ENCODE results near the gene HDAC3. TPM values are rescaled to one million over a fixed set of nuclear protein-coding genes. Genes with fewer than 3 reads are reported as not detected.

The HDAC3 gene
- 56.0 TPM for total RNA-seq

- DNase-seq (ENCODE audit: low spot score): peak; percentile 97
These were observed at the start of gene HDAC3, which contains the start of gene RELL2 for GRCh38 chr5:141636413-141637122. Gene HDAC3 (minus strand): TSS chr5:141636849. CDS start chr5:141636790, 59 bp downstream. Gene RELL2 (plus strand): TSS chr5:141636997. CDS start chr5:141638226, 1,229 bp downstream.

GRCh38 chr5:141685591-141685990 is 48.9 kb upstream of the HDAC3 start:
- no peak for DNase-seq (ENCODE audit: low spot score)

GRCh38 chr5:141683596-141684141 is 47.0 kb upstream of the HDAC3 start:
- DNase-seq (ENCODE audit: low spot score): no peak

GRCh38 chr5:141681695-141682641 is 45.3 kb upstream of the HDAC3 start, which contains the start of gene ARAP3:
Gene ARAP3 (minus strand): TSS chr5:141682230. CDS start chr5:141680486, 1,744 bp downstream.
- peak; percentile 89 for DNase-seq (ENCODE audit: low spot score)

GRCh38 chr5:141681295-141681694 is 44.6 kb upstream of the HDAC3 start:
- no peak for DNase-seq (ENCODE audit: low spot score)

GRCh38 chr5:141680751-141681201 is 44.1 kb upstream of the HDAC3 start:
- peak; percentile 61 for DNase-seq (ENCODE audit: low spot score)

- no peak for DNase-seq (ENCODE audit: low spot score)
These were observed 43.5 kb upstream of the HDAC3 start for GRCh38 chr5:141680178-141680577.

GRCh38 chr5:141677415-141677814 is 40.8 kb upstream of the HDAC3 start:
- DNase-seq (ENCODE audit: low spot score): no peak

- DNase-seq (ENCODE audit: low spot score): no peak
These were observed 39.0 kb upstream of the HDAC3 start for GRCh38 chr5:141675672-141676071.

GRCh38 chr5:141674747-141675146 is 38.1 kb upstream of the HDAC3 start:
- no peak for DNase-seq (ENCODE audit: low spot score)

GRCh38 chr5:141672841-141673813 is 36.5 kb upstream of the HDAC3 start:
- no peak for DNase-seq (ENCODE audit: low spot score)

- no peak for DNase-seq (ENCODE audit: low spot score)
These were observed 35.6 kb upstream of the HDAC3 start for GRCh38 chr5:141672071-141672840.

- DNase-seq (ENCODE audit: low spot score): no peak
These were observed 32.9 kb upstream of the HDAC3 start for GRCh38 chr5:141669520-141669919.

GRCh38 chr5:141668601-141669265 is 32.1 kb upstream of the HDAC3 start:
- no peak for DNase-seq (ENCODE audit: low spot score)

- DNase-seq (ENCODE audit: low spot score): no peak
These were observed 29.6 kb upstream of the HDAC3 start for GRCh38 chr5:141665995-141666940.

GRCh38 chr5:141664733-141665461 is 28.2 kb upstream of the HDAC3 start:
- peak; percentile 84 for DNase-seq (ENCODE audit: low spot score)

- no peak for DNase-seq (ENCODE audit: low spot score)
These were observed 26.9 kb upstream of the HDAC3 start for GRCh38 chr5:141663506-141663905.

GRCh38 chr5:141662028-141662427 is 25.4 kb upstream of the HDAC3 start:
- DNase-seq (ENCODE audit: low spot score): no peak

Data from ureter (tissue), 1 donor.